HAP-1 (cell line): Measurements from ENCODE around the gene RIPOR3.
"Not testable (repeated sequence)": the region's sequence is repeated elsewhere in the genome, so short reads cannot be mapped to it uniquely, and the experiment has no call there.

Source experiments
- DNase-seq, 2 experiments: peaks; one replicate each; pipeline ENCODE4 v3.0.0-alpha.2; 2016 to 2020; ENCODE audit warnings: low spot score in 2 of 2
- H3K27me3 ChIP-seq: fragments of 250-450 bp; sonication (Bioruptor Pico); 2 replicates; pipeline ENCODE4 v1.5.1; 2020; ENCODE audit warnings: low read depth, mild to moderate bottlenecking, moderate library complexity
- H3K36me3 ChIP-seq: fragments of 250-450 bp; sonication (Bioruptor Pico); replicated peaks from 2 replicates; pipeline ENCODE4 v1.5.1; 2020; ENCODE audit warnings: mild to moderate bottlenecking
- H3K4me1 ChIP-seq: fragments of 250-450 bp; sonication (Bioruptor Pico); 2 replicates; pipeline ENCODE4 v1.5.1; 2020; ENCODE audit warnings: mild to moderate bottlenecking
- H3K4me3 ChIP-seq: fragments of 250-450 bp; sonication (Bioruptor Pico); 2 replicates; pipeline ENCODE4 v1.5.1; 2020; ENCODE audit warnings: mild to moderate bottlenecking, moderate library complexity
- H3K9me3 ChIP-seq: fragments of 250-450 bp; sonication (Bioruptor Pico); 2 replicates; pipeline ENCODE4 v1.5.1; 2020; ENCODE audit warnings: mild to moderate bottlenecking, moderate library complexity
- in situ Hi-C: fragments of 300-500 bp; cut with MboI; formaldehyde crosslinking; loops from 3 replicates; pipeline ENCODE4 v1.14.3; 2020; ENCODE audit warnings: low sequenced_read_pairs, inconsistent platforms, mixed read lengths

RIPOR3 gene

GRCh38 chr20:50703651-50704438, 12.5 kb upstream of the RIPOR3 start:
- H3K36me3 ChIP-seq, H3K27me3 ChIP-seq, in situ Hi-C loops, H3K9me3 ChIP-seq, H3K4me1 ChIP-seq, DNase-seq, H3K4me3 ChIP-seq: not testable (repeated sequence)

GRCh38 chr20:50701041-50701963, 10.0 kb upstream of the RIPOR3 start:
- in situ Hi-C loops: no loop called here
- no peaks in the 10 kb centered on the region for H3K27me3 ChIP-seq
- no peaks in the 10 kb centered on the region for H3K36me3 ChIP-seq
- no peak overlapping the region for H3K4me3 ChIP-seq
- no peaks in the 10 kb centered on the region for H3K4me1 ChIP-seq
- H3K9me3 ChIP-seq: no peaks in the 10 kb centered on the region
- DNase-seq: no peak

GRCh38 chr20:50699688-50700087, 8.3 kb upstream of the RIPOR3 start:
- in situ Hi-C loops: no loop called here
- Histone ChIP-seq H3K9me3 (no peaks in the 10 kb centered on the region), H3K4me1 (no peaks in the 10 kb centered on the region), H3K4me3 (no peak overlapping the region), H3K27me3 (no peaks in the 10 kb centered on the region), H3K36me3 (no peaks in the 10 kb centered on the region)
- no peak for DNase-seq

- H3K27me3 ChIP-seq, H3K36me3 ChIP-seq, H3K4me3 ChIP-seq, H3K9me3 ChIP-seq, H3K4me1 ChIP-seq, in situ Hi-C loops, DNase-seq: not testable (repeated sequence)
These were observed 6.9 kb upstream of the RIPOR3 start for GRCh38 chr20:50698255-50698654.

GRCh38 chr20:50695135-50695872, 4.0 kb upstream of the RIPOR3 start:
- peaks cover 3% of the 10 kb centered on the region; the same call in 1 of the 2 replicates for H3K27me3 ChIP-seq
- H3K9me3 ChIP-seq: no peaks in the 10 kb centered on the region
- no peaks in the 10 kb centered on the region for H3K36me3 ChIP-seq
- in situ Hi-C loops: no loop called here
- H3K4me1 ChIP-seq: no peaks in the 10 kb centered on the region
- DNase-seq: no peak
- H3K4me3 ChIP-seq: no peak overlapping the region

DNA sequence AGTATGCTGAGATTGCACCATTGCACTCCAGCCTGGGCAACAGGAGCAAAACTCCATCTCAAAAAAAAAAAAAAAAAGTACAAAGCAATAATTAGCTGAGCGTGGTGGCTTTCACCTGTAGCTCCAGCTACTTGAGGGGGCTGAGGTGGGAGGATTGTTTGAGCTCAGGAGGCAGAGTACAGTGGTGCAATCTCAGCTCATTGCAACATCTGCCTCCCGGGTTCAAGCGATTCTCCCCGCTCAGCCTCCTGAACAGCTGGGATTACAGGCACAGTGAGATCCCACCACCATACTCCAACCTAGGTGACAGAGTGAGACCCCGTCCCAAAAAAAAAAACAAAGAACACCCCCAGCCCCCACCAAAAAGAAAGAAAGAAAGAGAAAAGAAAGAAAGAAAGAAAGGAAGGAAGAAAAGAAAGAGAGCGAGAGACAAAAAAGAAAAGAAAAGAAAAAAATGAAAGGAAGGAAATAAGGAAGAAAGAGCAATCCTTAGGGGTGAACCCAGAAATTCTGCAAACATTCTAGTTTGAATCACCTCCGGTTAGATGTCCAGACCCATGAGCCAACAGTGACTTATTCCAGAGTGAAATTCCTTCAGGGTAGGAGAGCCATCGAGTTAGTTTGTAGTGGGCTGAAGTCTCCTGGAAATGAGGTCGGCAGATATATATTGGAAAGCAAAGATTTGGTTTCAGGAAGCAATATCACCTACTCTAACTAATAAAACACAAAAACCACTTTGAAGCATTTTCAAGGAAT, 3.2 kb upstream of the RIPOR3 start:
- Histone ChIP-seq H3K9me3 (no peaks in the 10 kb centered on the region), H3K4me3 (no peak overlapping the region), H3K27me3 (peaks cover 3% of the 10 kb centered on the region; the same call in 1 of the 2 replicates), H3K4me1 (no peaks in the 10 kb centered on the region), H3K36me3 (no peaks in the 10 kb centered on the region)
- no peak for DNase-seq
- in situ Hi-C loops: no loop called here

GRCh38 chr20:50693001-50693400, 1.7 kb upstream of the RIPOR3 start:
- no peaks in the 10 kb centered on the region for H3K4me1 ChIP-seq
- no peak for DNase-seq
- H3K9me3 ChIP-seq: no peaks in the 10 kb centered on the region
- H3K36me3 ChIP-seq: no peaks in the 10 kb centered on the region
- in situ Hi-C loops: no loop called here
- peaks cover 3% of the 10 kb centered on the region; the same call in 1 of the 2 replicates for H3K27me3 ChIP-seq
- H3K4me3 ChIP-seq: no peak overlapping the region

DNA sequence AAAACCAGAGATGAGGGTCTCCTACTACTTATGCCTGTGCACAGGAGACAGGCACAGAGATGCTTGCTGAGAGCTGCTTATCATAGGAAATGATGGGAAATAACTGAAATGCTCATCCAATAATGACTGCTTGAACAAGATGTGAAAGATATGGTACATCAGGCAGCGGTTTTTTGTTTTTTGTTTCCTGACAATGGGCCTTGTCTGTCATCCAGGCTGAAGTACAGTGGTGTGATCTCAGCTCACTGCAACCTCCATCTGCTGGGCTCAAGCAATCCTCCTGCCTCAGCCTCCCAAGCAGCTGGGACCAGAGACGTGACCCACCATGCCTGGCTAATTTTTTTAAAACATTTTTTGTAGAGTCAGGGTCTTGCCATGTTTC, 1.2 kb upstream of the RIPOR3 start:
- H3K4me1 ChIP-seq: no peaks in the 10 kb centered on the region
- peaks cover 3% of the 10 kb centered on the region; the same call in 1 of the 2 replicates for H3K27me3 ChIP-seq
- H3K4me3 ChIP-seq: no peak overlapping the region
- in situ Hi-C loops: no loop called here
- DNase-seq: no peak
- no peaks in the 10 kb centered on the region for H3K9me3 ChIP-seq
- H3K36me3 ChIP-seq: no peaks in the 10 kb centered on the region

GRCh38 chr20:50691573-50692551, 520 bp upstream of the RIPOR3 start:
- in situ Hi-C loops: no loop called here
- Histone ChIP-seq H3K4me3 (no peak overlapping the region), H3K36me3 (no peaks in the 10 kb centered on the region), H3K27me3 (peaks cover 3% of the 10 kb centered on the region; the same call in 1 of the 2 replicates), H3K4me1 (no peaks in the 10 kb centered on the region), H3K9me3 (no peaks in the 10 kb centered on the region)
- no peak for DNase-seq

DNA sequence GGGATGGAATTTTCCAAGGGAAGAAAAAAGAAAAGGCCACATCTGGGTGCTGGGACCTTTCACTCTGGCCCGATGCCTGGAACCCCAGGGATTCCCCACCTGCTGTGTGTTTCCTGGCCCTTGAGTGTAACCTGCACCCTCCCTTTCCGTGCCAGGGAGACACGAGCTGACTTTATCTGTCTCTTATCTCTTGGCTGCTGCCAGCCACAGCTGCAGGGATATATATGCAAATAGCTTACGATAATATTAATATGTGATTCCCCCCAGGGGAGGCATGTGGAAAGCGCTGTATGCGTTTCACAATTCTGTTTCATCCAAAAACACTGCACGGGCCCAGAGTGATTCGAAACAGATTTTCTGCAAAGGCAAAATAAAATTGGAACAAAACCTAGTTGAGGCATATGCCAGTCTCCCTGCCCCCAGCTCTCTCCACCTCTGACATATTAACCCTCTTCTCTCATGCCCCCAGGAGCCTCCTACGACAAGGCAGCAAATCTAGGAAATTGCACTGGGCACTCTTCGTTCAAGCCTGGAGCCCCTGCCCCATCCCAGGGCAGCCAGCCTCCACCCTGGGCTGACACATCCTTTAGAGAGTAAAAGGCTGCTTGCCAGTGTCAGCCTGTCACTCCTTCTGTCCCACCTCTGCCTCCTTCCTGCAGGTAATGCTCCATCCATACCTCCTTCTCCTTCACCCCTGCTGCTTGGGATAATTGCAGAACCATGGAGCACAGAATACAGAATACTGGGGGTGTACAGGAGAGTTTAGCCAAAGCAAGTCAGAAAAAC, 1.3 kb downstream of the RIPOR3 start:
- in situ Hi-C loops: no loop called here
- no peaks in the 10 kb centered on the region for H3K9me3 ChIP-seq
- H3K36me3 ChIP-seq: no peaks in the 10 kb centered on the region
- peaks cover 3% of the 10 kb centered on the region; the same call in 1 of the 2 replicates for H3K27me3 ChIP-seq
- no peak for DNase-seq
- H3K4me1 ChIP-seq: no peaks in the 10 kb centered on the region
- H3K4me3 ChIP-seq: no peak overlapping the region

- no peak for DNase-seq
- Histone ChIP-seq H3K4me3 (no peak overlapping the region), H3K36me3 (no peaks in the 10 kb centered on the region), H3K4me1 (no peaks in the 10 kb centered on the region), H3K27me3 (peaks cover 3% of the 10 kb centered on the region; the same call in 1 of the 2 replicates), H3K9me3 (no peaks in the 10 kb centered on the region)
- in situ Hi-C loops: no loop called here
These were observed 2.9 kb downstream of the RIPOR3 start for GRCh38 chr20:50688256-50688975.
